Measurements from ENCODE around the gene TMC4.

- TF ChIP-seq POLR2A (IDR thresholded peaks at IDR 0.05) = no peak
- TF ChIP-seq CTCF (IDR thresholded peaks at IDR 0.05) = no peak
These were observed 39.5 kb downstream of the TMC4 start for GRCh38 chr19:54133312-54133956.

Measured in sigmoid colon (tissue), 3 donors.